A375 (cell line): ENCODE data around the gene GALNT18. TPM values are rescaled to one million over a fixed set of nuclear protein-coding genes. Genes with fewer than 3 reads are reported as not detected.

Experiments
- small RNA-seq: library from RNA; depleted of rRNA; stranded (forward); fragments of <200 nt; gene quantifications from one replicate; pipeline ENCODE3, GENCODE V24; 2014
- total RNA-seq: library from RNA; depleted of rRNA; stranded (reverse); fragments of >200 nt; shearing (Covaris generic); gene quantifications from 2 replicates; pipeline ENCODE4 v1.2.3, GENCODE V29; 2014; rRNA removed

The GALNT18 gene
- total RNA-seq = 4.6 and 5.1 TPM in 2 replicates

GRCh38 chr11:11621573-11622339, at the start of gene GALNT18:
Gene GALNT18, minus strand, starts transcription at chr11:11622005.

GRCh38 chr11:11352878-11353277, 268.9 kb downstream of the GALNT18 start, which contains the start of gene CSNK2A3:
Gene CSNK2A3, minus strand, starts transcription at chr11:11353250. Its CDS starts 131 bp downstream, at chr11:11353119.

Small RNA genes within 50 kb of the gene (small RNA-seq; reads per million reads assigned to genes)
- gene MIR4299 = not detected

Other genes starting within 250 kb of the GALNT18 start
- 30.9 and 31.9 TPM in 2 replicates for gene USP47, start 220.0 kb upstream of the GALNT18 start, total RNA-seq